DMS114 treated with DMSO at 0.1 percent for 48 hours (cell line): ENCODE data around the gene CTDNEP1.

Experiments
- DNase-seq: peaks from one replicate; lab custom pipeline; 2025; ENCODE audit not compliant: unreplicated experiment; lab: John Stamatoyannopoulos, UW

The CTDNEP1 gene

GRCh38 chr17:7251661-7252175, at the start of gene CTDNEP1:
CTDNEP1 (minus strand) TSS chr17:7251734; CDS start chr17:7251296, 438 bp downstream.
- peak; percentile 96 for DNase-seq

- peak; percentile 65 for DNase-seq
Measured at GRCh38 chr17:7296189-7296861, 44.8 kb upstream of the CTDNEP1 start.

GRCh38 chr17:7295230-7296180, 44.0 kb upstream of the CTDNEP1 start:
- no peak for DNase-seq

GRCh38 chr17:7294614-7295153, 43.1 kb upstream of the CTDNEP1 start, which contains the start of gene YBX2:
YBX2 (minus strand) TSS chr17:7294639; CDS start chr17:7294500, 139 bp downstream.
- DNase-seq, result peak; percentile 70

- DNase-seq, result no peak
Measured at GRCh38 chr17:7293816-7294613, 42.5 kb upstream of the CTDNEP1 start.

- DNase-seq, result no peak
Measured at GRCh38 chr17:7293159-7293558, 41.6 kb upstream of the CTDNEP1 start.

GRCh38 chr17:7292729-7293128, 41.2 kb upstream of the CTDNEP1 start:
- DNase-seq, result no peak

GRCh38 chr17:7292194-7292593, 40.7 kb upstream of the CTDNEP1 start:
- DNase-seq, result no peak

GRCh38 chr17:7290685-7291084, 39.2 kb upstream of the CTDNEP1 start:
- DNase-seq, result no peak

GRCh38 chr17:7290166-7290565, 38.6 kb upstream of the CTDNEP1 start:
- DNase-seq, result no peak

GRCh38 chr17:7289256-7290032, 37.9 kb upstream of the CTDNEP1 start:
- DNase-seq, result no peak

GRCh38 chr17:7285679-7286078, 34.1 kb upstream of the CTDNEP1 start:
- no peak for DNase-seq

GRCh38 chr17:7284911-7285310, 33.4 kb upstream of the CTDNEP1 start:
- no peak for DNase-seq

- no peak for DNase-seq
Measured at GRCh38 chr17:7283471-7284216, 32.1 kb upstream of the CTDNEP1 start.

- DNase-seq, result no peak
Measured at GRCh38 chr17:7282752-7283321, 31.3 kb upstream of the CTDNEP1 start.

GRCh38 chr17:7281953-7282751, 30.6 kb upstream of the CTDNEP1 start:
- DNase-seq, result no peak

GRCh38 chr17:7281074-7281952, 29.8 kb upstream of the CTDNEP1 start, which contains the start of gene SLC2A4:
SLC2A4 (plus strand) TSS chr17:7281718; CDS start chr17:7281935, 217 bp downstream.
- peak; percentile 90 for DNase-seq
